HG03378 (cell line): ENCODE measurements around the gene DUSP23.

Experiments
- ATAC-seq: cut with Tn5 transposase; IDR thresholded peaks from one replicate; pipeline ENCODE4 v1.9.1; 2021; ENCODE audit warnings: mild to moderate bottlenecking, moderate library complexity; ENCODE audit not compliant: unreplicated experiment

DUSP23 gene

DNA sequence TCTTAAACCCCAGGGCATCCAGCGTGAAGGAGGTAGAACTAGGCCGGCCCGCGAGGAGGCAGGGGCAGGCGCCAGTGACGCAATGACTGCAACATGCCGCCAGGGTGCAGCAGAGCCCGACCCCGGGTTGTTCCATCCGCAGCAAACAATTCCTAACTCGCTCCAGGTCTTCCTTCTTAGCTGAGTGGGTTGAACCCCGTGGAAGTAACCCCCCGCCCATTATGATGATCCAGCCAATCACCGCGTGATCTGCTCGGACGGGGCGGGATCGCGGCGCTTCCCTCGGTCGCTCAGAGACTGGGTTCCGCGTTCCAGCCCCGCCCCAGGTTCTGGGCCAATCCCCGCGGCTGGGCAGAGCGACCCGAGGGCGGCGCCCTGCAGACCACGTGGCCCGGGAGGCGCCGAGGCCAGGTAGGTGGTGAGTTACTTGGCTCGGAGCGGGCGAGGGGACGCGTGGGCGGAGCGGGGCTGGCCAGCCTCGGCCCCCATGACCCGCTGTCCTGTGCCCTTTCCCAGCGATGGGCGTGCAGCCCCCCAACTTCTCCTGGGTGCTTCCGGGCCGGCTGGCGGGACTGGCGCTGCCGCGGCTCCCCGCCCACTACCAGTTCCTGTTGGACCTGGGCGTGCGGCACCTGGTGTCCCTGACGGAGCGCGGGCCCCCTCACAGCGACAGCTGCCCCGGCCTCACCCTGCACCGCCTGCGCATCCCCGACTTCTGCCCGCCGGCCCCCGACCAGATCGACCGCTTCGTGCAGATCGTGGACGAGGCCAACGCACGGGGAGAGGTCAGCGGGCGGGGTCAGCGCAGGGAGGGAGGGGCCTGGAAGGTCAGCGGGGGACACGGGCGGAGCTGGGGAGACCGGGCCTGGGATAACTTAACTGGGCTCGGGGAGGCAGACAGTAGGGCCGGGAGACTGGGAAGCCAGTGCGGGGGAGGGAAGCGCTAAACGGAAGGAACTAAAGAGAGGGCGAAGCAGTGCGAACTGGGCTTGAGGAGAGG is at the start of gene DUSP23:
TSS of gene DUSP23 (plus strand) at position 380 of the 1,000 bp plus-strand sequence. CDS start at position 519, 139 bp downstream.
- ATAC-seq: peak; percentile 93

DNA sequence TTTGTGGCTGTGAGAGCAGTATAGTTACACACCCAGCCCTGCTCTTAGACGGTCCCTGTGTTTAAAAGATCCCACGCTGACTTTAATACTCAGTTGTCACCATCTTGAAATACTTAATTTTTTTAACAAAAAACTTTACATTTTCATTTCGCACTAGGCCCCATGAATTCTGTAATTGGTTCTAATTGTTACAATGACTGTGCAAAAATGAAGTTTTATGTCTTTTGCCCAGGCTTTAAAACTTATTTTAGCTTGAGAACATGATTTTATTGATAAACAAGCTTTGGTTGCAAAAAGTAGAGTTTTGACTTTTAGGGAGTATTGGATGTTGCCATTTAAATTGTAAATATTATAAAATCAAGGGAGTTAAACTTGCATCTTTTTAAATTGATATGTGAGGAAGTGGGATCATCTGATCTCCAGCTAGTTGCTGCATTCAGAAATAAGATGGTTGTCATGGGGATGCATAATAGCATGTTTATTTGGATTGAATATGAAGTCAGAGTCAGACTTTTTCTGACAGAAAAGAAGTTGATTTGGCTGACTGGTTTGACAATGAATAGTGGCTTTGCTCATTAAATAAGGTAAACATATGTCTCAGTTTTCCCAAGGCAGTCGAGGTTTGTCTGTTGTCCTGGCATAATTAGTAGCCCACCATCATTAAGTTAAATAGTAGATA is 43.4 kb upstream of the DUSP23 start:
- no peak for ATAC-seq

DNA sequence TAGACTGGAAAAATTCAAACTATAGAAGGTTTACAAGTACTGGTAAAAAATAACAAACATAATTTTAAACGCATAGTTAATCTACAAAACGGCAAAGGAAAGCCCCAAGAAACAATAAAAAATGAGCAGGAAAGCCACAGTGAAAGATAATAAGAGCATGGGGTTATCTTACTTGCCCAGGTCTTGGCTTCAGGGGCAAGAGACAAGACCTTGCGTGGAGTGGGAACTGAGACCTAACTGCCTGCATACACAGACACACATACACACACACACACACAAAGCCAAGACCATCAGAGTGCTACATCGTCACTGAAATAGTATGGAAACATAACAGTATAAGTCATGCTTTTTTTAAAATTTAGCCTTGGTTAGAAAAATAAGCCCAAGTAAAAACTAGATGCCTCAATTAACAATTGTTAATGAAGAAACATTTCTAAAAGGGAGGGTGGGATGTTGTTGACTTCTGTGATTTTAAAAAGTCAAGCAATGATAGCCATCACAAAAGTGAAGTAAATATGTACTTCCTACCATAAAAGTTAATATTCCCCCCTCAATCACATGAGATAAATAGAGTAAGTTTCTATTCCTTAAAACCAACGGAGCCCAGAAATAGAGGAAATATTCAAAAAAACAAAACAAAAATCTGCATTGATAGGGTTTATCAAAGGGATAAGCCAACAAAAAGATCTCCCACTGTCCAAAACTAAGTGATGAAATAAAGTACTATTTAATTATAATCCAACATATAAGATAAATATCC is 36.9 kb upstream of the DUSP23 start:
- no peak for ATAC-seq

DNA sequence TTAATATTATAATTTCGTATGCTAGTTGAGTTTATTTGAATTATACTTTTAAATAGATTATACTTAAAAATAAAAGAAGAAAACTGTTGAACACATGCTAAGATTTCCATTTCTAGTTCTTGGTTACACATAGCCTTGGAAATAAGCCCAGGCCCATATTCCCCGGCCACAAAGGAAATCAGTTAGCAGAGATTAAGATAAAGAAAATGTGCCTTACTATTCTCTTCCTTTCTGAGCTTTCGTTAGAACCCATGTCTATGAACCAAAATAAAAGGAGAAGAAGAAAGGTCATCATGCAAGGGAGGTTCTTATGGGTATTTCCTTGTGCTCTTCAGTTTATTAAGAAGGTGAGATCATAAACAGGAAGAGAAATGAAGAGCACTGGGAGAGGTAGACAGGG is 34.1 kb upstream of the DUSP23 start:
- ATAC-seq: no peak

DNA sequence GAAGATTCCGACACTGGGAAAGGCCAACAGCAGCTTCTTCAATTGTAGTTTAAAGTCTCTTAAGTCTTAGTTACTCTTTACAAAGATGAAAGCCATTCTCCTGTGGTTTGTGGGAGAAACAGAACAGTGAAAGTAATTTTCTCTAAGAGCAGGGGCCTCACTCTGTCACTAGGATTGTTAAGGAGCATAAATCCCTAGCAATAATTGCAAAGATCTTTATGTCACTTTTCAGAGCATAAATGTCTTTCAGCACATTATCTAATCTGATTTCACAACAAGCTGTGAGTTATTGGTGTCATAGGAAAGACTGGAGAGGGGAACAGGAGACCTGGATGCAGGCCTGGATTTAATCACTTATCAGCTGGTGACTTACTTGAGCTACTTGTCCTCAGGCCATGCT is 32.4 kb upstream of the DUSP23 start:
- ATAC-seq: no peak

DNA sequence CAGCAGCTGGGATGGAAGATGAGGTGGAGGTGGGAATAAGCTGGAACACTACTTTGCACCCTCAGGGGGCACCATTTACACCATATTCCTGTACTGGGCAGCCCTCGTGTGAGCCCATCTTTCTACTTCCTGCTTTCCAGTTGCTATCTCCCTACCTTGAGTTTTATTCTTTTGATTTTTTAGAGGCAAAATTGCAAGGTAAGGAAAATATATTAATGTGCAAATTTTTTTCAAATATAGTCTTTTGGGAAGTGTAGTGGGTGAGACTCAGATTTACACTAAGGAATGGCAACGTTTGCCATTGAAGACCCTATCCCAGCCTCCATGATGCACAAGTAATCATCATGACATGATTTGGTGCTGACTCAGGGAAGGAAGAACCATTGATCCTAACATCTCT is 31.1 kb upstream of the DUSP23 start:
- no peak for ATAC-seq

DNA sequence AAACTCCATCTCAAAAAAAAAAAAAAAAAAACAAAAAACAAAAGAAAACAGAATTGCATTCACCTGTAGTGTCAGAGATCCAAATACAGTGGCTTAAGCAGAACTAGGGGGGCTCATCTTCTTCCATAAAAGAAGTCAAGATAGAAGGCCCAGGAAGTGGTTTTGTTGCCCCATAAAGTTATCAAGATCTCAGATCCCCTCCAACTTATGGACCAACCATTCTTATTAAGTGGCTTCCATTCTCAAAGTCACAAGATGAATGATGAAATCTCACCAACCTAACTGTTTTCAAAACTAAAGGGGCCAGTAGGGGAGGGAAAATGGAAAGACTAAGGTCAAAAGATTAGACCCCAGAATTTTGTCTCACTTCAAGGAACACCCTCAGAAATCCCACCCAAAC is 30.1 kb upstream of the DUSP23 start:
- ATAC-seq: no peak

DNA sequence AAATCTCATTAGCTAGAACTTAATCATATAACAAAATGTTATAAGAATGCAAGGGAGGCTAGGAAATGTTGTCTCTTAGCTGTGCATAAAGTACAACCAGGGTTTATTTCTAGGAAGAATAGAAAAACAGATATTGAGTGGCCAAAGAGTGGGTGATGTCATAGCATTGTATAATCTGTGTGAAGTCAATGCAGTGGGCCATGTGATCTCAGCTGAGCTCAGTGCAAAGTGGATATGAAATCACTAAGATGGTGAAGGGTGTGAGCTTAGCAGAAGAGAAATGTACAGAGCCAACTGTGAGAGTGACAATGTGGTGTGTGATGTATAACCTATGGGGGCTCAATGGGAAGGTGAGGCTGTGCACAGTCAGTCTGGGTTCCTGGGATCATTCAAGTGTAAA is 29.7 kb upstream of the DUSP23 start:
- ATAC-seq: no peak

DNA sequence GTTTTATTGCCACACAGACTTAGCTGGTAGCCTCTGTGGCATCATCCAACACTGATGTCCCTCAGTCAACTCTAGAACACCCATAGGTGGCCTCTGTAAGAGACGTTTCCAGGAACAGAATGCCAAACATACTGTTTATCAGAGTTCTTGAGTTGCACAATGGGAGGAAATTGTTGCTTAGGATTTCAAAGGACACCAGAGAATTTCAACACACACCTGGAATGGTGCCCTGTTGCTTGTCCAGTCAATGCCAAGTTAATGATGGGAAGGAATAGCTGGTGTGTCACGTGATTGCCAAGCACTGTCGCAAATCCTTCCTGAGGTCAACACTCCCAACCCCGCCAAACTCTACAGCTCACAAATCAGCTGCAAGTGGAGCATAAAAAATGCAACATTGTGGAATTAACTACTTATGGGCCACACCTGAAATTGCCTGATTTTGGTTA is 28.6 kb upstream of the DUSP23 start:
- ATAC-seq: no peak

DNA sequence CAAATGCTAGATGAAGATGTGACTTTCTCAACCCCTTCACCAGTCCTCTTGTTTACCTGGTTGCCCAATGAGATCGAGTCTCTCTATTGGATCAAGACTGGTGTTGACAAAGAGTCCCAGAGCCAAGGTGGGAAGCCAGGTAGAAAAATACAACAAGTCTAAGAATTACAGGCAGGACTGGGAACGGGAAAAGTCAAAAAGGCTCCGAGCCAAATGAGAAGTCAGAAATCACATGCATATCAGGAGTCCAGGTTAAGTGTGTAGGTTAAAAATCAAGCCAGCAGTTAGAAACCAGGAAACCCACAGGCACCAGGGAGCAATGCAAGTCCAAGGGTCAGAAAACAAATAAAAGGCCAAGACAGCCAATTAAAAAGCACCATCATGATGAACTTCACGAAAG is 27.4 kb upstream of the DUSP23 start:
- no peak for ATAC-seq

DNA sequence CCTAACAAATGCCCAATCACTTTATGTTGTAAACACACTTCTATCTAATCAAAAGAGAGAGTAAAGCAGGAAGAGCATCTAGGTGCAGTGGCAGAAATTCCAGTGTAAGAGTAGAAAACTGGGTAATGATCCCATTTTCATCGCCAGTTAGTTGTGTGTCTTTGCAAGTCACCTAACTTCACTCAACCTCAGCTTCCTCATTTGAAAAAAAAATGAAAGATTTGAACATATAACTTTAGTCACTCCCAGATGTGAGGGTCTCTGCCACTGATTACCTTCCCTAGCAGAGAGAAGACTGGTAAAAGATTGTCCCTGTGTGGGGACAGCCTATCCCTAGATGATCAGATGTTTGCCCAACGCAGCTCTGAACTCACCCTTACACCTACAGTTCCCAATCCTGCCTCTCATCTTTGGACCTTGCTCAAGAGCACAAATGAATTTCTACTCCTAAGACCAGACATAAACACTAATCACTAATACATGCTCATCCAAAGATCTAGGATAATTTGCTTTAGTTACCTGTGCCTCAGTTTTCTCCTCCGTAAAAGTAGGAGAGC is 25.2 kb upstream of the DUSP23 start:
- no peak for ATAC-seq

DNA sequence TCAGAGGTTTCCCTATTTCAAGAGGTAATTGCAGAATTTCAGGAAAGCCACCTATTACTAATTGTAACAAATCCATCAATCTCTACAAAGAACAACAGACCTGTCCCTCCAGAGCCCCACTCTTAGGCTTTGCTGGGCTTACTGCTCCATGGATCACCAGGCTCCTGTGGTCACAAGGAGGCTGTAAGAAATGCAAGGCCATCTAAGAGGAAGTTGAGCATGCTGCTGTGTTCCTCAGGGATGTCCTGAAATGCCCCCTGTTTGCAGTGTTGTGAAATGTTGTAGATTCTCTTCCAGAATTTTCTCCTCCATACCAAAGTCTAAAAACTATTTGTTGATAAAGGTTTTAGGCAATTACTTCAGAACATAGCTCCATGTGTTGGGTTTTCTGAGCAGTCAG is 24.4 kb upstream of the DUSP23 start:
- no peak for ATAC-seq

DNA sequence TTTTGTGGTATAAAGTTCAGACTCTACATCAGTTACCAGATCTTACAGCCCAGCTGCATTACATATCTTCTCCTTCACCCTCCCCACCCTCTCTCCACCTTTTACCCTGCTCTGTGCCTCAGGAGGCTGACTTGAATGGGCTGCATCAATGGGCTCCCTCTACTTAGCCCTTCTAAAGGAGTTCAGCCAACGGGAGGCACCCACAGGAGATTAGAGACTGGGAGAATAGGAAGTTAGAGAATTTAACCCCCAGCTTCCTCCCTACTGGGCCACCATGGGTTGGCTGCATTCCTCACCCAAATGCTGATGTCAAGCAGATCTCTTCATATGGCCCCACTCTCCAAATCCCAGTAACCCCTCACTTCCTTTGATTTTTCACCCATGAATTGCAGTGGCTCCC is 17.1 kb upstream of the DUSP23 start:
- ATAC-seq: no peak

DNA sequence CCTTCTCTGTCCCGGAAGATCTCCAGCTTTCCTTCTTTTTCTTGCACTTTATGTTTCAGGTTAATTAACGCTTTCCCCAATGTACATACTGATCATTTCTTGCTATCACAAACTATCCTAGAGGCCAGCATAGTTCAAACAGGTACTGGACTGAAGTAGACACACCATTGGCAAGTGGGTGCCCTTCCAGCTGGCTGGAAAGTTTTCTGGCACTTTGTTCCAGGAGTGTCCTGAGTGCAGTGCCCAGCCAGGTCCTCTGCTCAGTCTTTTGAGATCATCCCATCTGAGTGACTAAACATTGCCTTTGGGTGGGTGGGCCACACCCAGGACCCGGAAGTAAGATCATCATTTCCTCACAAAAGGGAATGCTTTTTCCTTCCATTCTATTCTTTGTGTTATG is 15.0 kb upstream of the DUSP23 start:
- no peak for ATAC-seq

DNA sequence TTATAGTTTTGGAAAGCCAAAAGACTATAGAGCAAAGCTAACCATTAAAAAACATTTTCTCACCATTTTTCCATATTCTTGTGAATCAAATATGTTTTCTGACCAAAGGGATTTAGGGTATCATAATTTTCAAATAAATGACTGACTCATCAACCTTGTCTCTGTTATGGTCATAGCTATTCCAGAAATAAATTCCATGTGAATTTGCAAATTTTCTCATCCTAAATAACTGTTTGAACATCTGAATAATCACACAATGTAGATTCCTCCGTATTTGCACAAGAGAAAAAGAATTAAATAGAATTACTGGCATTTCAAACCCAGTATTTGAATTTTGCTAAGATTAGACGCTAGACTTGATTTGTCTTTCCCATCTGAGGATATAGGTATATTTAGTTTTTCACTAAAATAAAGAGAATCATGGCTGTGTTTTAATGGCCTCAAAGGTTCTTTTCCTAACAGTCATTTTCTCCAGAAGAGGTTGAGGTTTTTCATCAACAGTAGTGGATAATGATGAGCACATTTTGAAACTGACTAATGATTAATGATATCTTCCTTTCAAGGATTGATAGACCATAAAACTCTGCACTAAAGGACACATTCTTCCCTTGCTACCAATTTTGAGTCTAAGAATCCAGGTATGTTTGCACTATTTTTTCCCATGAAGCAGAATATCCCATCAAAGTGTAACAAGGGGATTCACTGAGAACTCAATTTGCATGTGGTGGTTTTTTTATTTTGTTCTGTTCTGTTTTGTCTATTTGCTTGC is 9.5 kb upstream of the DUSP23 start:
- ATAC-seq: no peak

DNA sequence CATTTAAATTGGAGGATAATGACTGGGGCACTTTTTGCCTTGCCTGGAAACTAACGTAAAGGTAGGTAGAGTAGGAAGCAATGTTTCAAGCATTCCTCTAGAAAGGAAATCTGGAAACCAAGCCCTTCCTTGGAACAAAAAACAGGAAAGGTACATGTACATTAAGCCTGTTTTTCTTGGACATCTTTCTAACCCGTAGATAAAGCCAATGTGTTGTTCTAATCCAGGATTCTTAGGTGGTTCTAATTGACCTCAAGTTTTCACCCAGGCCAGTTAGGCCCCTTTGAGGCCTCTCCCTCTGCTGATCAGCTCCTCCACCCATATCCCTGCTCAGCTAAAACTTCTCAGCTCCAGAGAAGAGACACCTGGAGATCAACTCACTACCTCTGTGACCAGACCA is 6.3 kb upstream of the DUSP23 start:
- ATAC-seq: no peak

DNA sequence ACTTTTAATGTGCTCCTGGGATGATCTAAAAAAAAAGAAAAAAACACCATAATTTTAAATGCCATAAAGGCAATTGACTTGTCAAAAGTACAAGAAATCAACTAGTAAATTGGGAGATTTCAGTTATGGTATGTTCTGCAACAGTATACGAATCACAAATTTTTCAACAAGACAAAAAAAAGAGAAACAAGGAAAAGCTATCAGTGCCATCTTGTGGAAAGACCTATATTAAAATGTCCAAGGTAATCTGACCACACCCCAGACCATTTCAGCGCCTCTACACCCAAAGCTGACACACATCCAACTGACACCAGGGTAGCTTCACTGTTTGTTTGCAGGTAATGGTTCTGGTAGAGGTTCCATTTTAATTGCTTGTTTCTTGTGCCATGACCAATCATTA is 5.0 kb upstream of the DUSP23 start:
- no peak for ATAC-seq

DNA sequence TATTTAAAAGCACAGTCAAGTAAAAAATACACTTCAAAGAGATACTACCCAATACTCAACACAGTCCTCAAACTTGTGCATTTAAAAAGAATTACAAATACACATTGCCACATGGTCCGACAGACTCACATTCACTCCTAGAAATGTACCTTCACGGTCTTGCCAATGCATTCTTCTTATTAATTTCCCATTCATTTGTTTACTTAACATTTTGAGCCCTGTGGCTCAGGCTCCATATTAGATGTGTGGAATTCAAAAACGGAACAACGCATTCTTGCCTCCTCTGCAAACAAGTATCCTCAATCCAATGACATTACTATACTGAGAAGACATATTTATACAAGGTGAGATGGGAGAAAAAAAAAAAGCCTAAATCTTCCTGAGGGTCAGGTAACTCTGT is 2.5 kb upstream of the DUSP23 start:
- no peak for ATAC-seq

DNA sequence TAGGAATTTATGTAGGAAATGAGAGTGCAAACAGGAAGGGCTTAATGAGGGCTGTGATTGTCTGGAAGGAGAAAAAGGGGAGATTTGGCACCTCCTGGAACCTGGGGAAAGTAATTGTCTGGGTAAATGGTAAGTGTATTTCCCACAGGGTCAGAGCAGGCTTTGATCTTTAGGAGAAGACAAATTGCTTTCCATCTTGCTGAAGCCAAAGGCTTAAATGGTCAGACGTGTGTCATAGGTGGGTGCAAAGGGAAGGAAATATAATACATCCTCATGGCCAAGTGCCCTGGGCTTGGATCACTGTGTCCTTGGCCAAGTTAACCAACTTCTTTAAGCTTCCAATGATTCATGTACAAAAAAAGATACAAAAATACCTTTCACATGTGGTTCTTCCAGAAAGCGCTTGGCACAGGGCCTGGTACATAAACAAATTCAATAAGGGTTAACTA is 1.3 kb upstream of the DUSP23 start:
- ATAC-seq: no peak

DNA sequence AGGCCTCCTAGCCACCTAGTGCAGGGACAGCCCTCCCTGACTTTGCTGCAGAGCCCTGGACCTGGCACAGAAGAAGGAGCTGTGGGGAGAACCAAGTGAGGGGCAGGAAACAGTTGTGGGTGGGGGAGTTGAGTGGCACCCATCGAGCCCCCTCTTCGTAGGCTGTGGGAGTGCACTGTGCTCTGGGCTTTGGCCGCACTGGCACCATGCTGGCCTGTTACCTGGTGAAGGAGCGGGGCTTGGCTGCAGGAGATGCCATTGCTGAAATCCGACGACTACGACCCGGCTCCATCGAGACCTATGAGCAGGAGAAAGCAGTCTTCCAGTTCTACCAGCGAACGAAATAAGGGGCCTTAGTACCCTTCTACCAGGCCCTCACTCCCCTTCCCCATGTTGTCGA is 1.2 kb downstream of the DUSP23 start:
- ATAC-seq: no peak
